HG03175 (cell line): ENCODE measurements around the gene VTI1B.
"Not testable (repeated sequence)": the region's sequence is repeated elsewhere in the genome, so short reads cannot be mapped to it uniquely, and the experiment has no call there.

Experiments
- ATAC-seq: cut with Tn5 transposase; IDR thresholded peaks from one replicate; pipeline ENCODE4 v1.9.1; 2021; ENCODE audit warnings: mild to moderate bottlenecking, moderate library complexity; ENCODE audit not compliant: unreplicated experiment

The VTI1B gene

GRCh38 chr14:67633451-67634147, 40.8 kb downstream of the VTI1B start:
- no peak for ATAC-seq

- no peak for ATAC-seq
Observed at GRCh38 chr14:67630938-67631337, 43.5 kb downstream of the VTI1B start.

GRCh38 chr14:67630186-67630585, 44.2 kb downstream of the VTI1B start:
- no peak for ATAC-seq

GRCh38 chr14:67627519-67627918, 46.9 kb downstream of the VTI1B start:
- no peak for ATAC-seq

- ATAC-seq: not testable (repeated sequence)
Observed at GRCh38 chr14:67626131-67626530, 48.3 kb downstream of the VTI1B start.

- no peak for ATAC-seq
Observed at GRCh38 chr14:67623114-67623513, 51.3 kb downstream of the VTI1B start.

GRCh38 chr14:67622675-67623074, 51.8 kb downstream of the VTI1B start:
- ATAC-seq: no peak

- ATAC-seq: no peak
Observed at GRCh38 chr14:67620217-67620785, 54.1 kb downstream of the VTI1B start.

- ATAC-seq: peak; percentile 91
Observed at GRCh38 chr14:67619446-67620216, 54.8 kb downstream of the VTI1B start, which contains the start of gene ARG2. TSS of gene ARG2 (plus strand) at chr14:67619920. CDS start at chr14:67619978, 58 bp downstream.

- peak; percentile 43 for ATAC-seq
Observed at GRCh38 chr14:67618617-67619063, 55.8 kb downstream of the VTI1B start.

- no peak for ATAC-seq
Observed at GRCh38 chr14:67610491-67610890, 63.9 kb downstream of the VTI1B start.

- no peak for ATAC-seq
Observed at GRCh38 chr14:67609642-67610310, 64.7 kb downstream of the VTI1B start.

- ATAC-seq: no peak
Observed at GRCh38 chr14:67607646-67608045, 66.8 kb downstream of the VTI1B start.

GRCh38 chr14:67602995-67603545, 71.4 kb downstream of the VTI1B start:
- peak; percentile 78 for ATAC-seq

GRCh38 chr14:67602076-67602475, 72.4 kb downstream of the VTI1B start:
- ATAC-seq: no peak

GRCh38 chr14:67600562-67600974, 73.9 kb downstream of the VTI1B start:
- not testable (repeated sequence) for ATAC-seq

- ATAC-seq: peak; percentile 88
Observed at GRCh38 chr14:67599698-67600561, 74.5 kb downstream of the VTI1B start, which contains the start of gene PIGH. TSS of gene PIGH (minus strand) at chr14:67600268. CDS start at chr14:67600203, 65 bp downstream.
